Gastrocnemius medialis (tissue), 4 donors: Measurements from ENCODE around the gene PSD4. TPM values are rescaled to one million over a fixed set of nuclear protein-coding genes. Genes with fewer than 3 reads are reported as not detected.

Experiments used
- ATAC-seq, 2 donors: fragments of 150-250 bp; one replicate each; pipeline ENCODE4 v1.9.1; 2016
- DNase-seq, 2 donors: peaks; one replicate each; pipeline ENCODE4 v3.0.0-alpha.2; 2019
- H3K27ac ChIP-seq, 4 donors: fragments of 200-600 bp; sonication (generic); 1 replicate in 1 of 4; 2 replicates in 3 of 4; pipeline ENCODE4 v1.5.1; 2016 to 2018; ENCODE audit warnings: mild to moderate bottlenecking in 2 of 4, moderate library complexity in 1 of 4
- H3K27me3 ChIP-seq, 3 donors: fragments of 200-600 bp; sonication (generic) in 2 of 3; 1 replicate in 1 of 3; 2 replicates in 2 of 3; pipeline versions ENCODE4 v1.5.1 to v1.6.0; 2016 to 2019; ENCODE audit warnings: mild to moderate bottlenecking in 1 of 3, moderate library complexity in 1 of 3
- H3K36me3 ChIP-seq, 2 donors: fragments of 200-600 bp; sonication (generic) in 1 of 2; one replicate each; pipeline ENCODE4 v1.5.1; 2017 to 2018
- H3K4me1 ChIP-seq, 2 donors: fragments of 200-600 bp; sonication (generic) in 1 of 2; one replicate each; pipeline ENCODE4 v1.5.1; 2016 to 2017; ENCODE audit warnings: mild to moderate bottlenecking in 2 of 2
- H3K4me3 ChIP-seq, 4 donors: fragments of 200-600 bp; sonication (generic) in 3 of 4; 1 replicate in 1 of 4; 2 replicates in 3 of 4; pipeline ENCODE4 v1.5.1; 2016 to 2019; ENCODE audit warnings: mild to moderate bottlenecking in 2 of 4
- H3K9me3 ChIP-seq, 3 donors: fragments of 200-600 bp; sonication (generic) in 2 of 3; 1 replicate in 1 of 3; 2 replicates in 2 of 3; pipeline ENCODE4 v1.5.1; 2016 to 2019
- POLR2A ChIP-seq, 2 donors: fragments of 450-650 bp; IDR thresholded peaks; one replicate each; pipeline ENCODE4 v1.6.1; 2017; ENCODE audit warnings: antibody characterized with exemption in 2 of 2, mild to moderate bottlenecking in 2 of 2, moderate library complexity in 2 of 2
- in situ Hi-C, 4 donors: fragments of 200-750 bp; cut with MboI; loops; one replicate each; pipeline versions ENCODE4 v1.15.0 to v1.8.0; 2017; ENCODE audit warnings: low sequenced_read_pairs in 4 of 4
- intact Hi-C: fragments of 100-400 bp; cut with DNase I; formaldehyde crosslinking; loops from one replicate; pipeline ENCODE4 v1.15.1; 2023; ENCODE audit warnings: low total_unique reads
- total RNA-seq, 4 donors: library from RNA; depleted of rRNA; stranded (reverse); fragments of >200 nt; gene quantifications; one replicate each; pipeline versions ENCODE4 v1.1.0 to v1.2.3, GENCODE V29; 2016
- TF ChIP-seq, protein P1 (sequence below), 5 experiments: fragments of 450-650 bp in 3 of 5; fragments of 200-600 bp in 2 of 5; sonication (generic) in 2 of 5; IDR thresholded peaks in 4 of 5; conservative IDR thresholded peaks in 1 of 5; 1 replicate in 4 of 5; 2 replicates in 1 of 5; pipeline ENCODE4 v1.5.1; 2016 to 2019; ENCODE audit warnings: antibody characterized with exemption in 5 of 5, mild to moderate bottlenecking in 3 of 5, moderate library complexity in 3 of 5

PSD4 gene
- total RNA-seq, 4 donors from 2014 or later, result 0.32 to 1.3 (median 1.2) TPM

DNA sequence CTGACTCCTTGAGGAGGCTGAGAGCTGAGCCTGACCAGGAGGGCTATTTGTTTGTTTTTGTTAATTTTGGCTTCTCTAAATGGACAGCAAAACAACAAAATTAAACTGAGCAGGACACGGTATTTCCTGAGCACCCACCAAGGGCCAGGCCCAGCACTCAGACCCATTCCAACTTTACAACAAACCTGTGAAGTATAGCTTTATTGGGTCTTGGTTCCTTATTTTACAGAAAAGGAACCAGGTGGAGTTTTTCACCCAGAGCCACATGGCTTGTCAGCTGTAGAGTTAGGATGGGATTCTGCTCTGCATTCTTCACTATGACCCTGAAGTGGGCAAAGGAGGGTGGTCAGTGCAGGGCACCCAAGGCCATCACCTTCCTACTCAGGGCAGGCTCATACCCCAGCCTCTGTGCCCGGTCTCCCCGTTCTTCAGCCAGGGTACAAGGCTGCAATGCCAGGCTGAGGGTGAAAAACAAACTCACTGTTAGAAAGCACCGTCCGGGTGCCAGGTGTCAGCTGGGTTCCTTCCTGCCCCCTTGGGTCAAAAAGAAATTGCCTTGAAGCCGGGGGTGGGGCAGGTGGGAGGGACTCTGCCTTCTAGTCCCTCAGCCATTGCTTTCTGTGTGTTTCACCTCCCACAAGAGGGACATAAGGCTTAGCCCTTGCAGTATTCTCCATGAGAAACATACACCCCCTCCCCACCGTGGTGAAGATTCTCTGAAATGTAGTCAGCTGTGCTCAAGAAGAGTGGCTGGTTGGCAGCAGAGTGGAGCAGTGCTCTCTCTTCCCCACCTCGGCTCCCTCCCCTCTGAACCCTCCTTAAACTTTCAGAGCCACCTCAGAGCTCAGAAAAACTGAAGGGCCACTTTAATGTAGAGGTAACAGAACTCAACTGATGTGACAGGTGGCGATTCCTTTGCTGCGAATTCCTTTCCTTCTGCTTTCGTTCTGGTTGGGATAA, 2.2 kb downstream of the PSD4 start:
- ATAC-seq (no peak), DNase-seq (no peak)
- Histone ChIP-seq H3K27me3 (no peaks in the 10 kb centered on the region), H3K9me3 (no peaks in the 10 kb centered on the region), H3K4me3 (no peak overlapping the region), H3K4me1 (no peaks in the 10 kb centered on the region), H3K27ac (no peak overlapping the region), H3K36me3 (no peaks in the 10 kb centered on the region)
- intact Hi-C loops, result no loop called here
- TF ChIP-seq, protein P1, sequence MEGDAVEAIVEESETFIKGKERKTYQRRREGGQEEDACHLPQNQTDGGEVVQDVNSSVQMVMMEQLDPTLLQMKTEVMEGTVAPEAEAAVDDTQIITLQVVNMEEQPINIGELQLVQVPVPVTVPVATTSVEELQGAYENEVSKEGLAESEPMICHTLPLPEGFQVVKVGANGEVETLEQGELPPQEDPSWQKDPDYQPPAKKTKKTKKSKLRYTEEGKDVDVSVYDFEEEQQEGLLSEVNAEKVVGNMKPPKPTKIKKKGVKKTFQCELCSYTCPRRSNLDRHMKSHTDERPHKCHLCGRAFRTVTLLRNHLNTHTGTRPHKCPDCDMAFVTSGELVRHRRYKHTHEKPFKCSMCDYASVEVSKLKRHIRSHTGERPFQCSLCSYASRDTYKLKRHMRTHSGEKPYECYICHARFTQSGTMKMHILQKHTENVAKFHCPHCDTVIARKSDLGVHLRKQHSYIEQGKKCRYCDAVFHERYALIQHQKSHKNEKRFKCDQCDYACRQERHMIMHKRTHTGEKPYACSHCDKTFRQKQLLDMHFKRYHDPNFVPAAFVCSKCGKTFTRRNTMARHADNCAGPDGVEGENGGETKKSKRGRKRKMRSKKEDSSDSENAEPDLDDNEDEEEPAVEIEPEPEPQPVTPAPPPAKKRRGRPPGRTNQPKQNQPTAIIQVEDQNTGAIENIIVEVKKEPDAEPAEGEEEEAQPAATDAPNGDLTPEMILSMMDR (IDR thresholded peaks at IDR 0.05 in 4 of 5, conservative IDR thresholded peaks at IDR 0.05 in 1 of 5), result no peak
- no peak for TF ChIP-seq POLR2A (IDR thresholded peaks at IDR 0.05)
- in situ Hi-C loops, result no loop called here

DNA sequence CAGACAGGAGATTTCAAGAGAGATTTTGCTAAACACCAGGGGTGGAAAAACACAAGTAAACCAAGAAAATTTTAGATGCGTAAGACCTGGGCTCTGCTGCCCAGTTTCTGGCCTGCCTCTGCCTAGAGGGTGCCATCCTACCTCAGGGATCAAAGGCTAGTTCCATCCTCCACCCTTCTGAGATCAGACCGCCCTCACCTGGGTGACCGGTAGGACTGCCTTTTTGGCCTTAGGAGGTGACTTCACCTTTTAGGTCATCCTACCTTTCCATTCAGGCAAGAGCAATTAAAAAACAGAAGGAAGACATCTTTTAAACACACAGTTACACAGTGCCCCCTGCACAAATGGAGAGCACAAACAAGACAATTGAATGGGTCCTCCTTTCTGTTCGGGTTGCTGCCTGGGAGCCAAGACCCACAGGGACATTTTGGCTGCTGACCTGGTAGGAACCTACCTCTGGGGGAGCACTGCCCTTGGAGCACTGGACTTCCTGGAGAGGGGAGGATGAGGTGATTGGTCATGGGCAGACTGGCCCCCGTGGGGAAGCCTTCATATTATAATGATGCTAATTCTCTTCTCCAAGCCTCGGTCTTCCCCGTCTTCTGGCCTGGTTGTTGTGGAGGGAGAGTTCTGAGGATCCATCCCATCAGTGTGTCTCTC, 3.1 kb downstream of the PSD4 start:
- Histone ChIP-seq H3K27me3 (no peaks in the 10 kb centered on the region), H3K9me3 (no peaks in the 10 kb centered on the region), H3K27ac (no peak overlapping the region), H3K4me1 (no peaks in the 10 kb centered on the region), H3K36me3 (no peaks in the 10 kb centered on the region), H3K4me3 (no peak overlapping the region)
- intact Hi-C loops, result no loop called here
- TF ChIP-seq, protein P1 (IDR thresholded peaks at IDR 0.05 in 4 of 5, conservative IDR thresholded peaks at IDR 0.05 in 1 of 5), result no peak
- TF ChIP-seq POLR2A (IDR thresholded peaks at IDR 0.05), result no peak
- in situ Hi-C loops, result no loop called here
- no peak for ATAC-seq
- no peak for DNase-seq

GRCh38 chr2:113178069-113178746, 4.4 kb downstream of the PSD4 start:
- no peak for TF ChIP-seq POLR2A (IDR thresholded peaks at IDR 0.05)
- TF ChIP-seq, protein P1 (IDR thresholded peaks at IDR 0.05 in 4 of 5, conservative IDR thresholded peaks at IDR 0.05 in 1 of 5), result no peak
- ATAC-seq (no peak), DNase-seq (no peak)
- intact Hi-C loops, result no loop called here
- in situ Hi-C loops, result no loop called here
- no peaks in the 10 kb centered on the region for H3K36me3 ChIP-seq
- H3K27ac ChIP-seq, result no peak overlapping the region
- no peaks in the 10 kb centered on the region for H3K9me3 ChIP-seq
- H3K4me1 ChIP-seq, result no peaks in the 10 kb centered on the region
- no peak overlapping the region for H3K4me3 ChIP-seq
- H3K27me3 ChIP-seq, result no peaks in the 10 kb centered on the region

DNA sequence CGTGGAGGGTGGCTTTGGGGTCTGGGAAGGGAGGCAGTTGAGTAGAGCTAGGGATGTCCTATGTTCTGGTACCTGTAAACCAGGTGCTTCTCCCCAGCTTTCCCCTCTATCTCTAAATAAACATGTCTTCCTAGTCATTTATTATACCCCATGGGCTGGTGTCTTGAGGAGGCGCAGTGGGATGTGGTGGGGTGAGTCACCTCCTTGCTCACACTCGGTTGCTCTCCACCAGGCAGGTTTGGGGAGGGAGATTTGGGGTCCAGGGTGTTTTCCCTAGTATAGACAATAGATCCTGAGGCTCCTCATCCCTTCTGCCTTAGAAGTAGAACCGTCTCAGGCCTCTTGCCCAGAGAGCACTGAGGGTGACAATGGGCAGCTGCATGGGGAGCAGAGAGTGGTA, 5.1 kb downstream of the PSD4 start:
- ATAC-seq, result no peak
- TF ChIP-seq POLR2A (IDR thresholded peaks at IDR 0.05), result no peak
- TF ChIP-seq, protein P1 (IDR thresholded peaks at IDR 0.05 in 4 of 5, conservative IDR thresholded peaks at IDR 0.05 in 1 of 5), result no peak
- intact Hi-C loops (no loop called here), in situ Hi-C loops (no loop called here)
- H3K27me3 ChIP-seq, result no peaks in the 10 kb centered on the region
- no peak overlapping the region for H3K27ac ChIP-seq
- no peak for DNase-seq
- H3K4me1 ChIP-seq, result no peaks in the 10 kb centered on the region
- H3K36me3 ChIP-seq, result no peaks in the 10 kb centered on the region
- no peaks in the 10 kb centered on the region for H3K9me3 ChIP-seq
- H3K4me3 ChIP-seq, result no peak overlapping the region
